ENCODE results near the gene CIAO2A. TPM values are rescaled to one million over a fixed set of nuclear protein-coding genes. Genes with fewer than 3 reads are reported as not detected.

CIAO2A gene
- polyA plus RNA-seq, 1 donor from 2014 or later = 156 TPM

DNA sequence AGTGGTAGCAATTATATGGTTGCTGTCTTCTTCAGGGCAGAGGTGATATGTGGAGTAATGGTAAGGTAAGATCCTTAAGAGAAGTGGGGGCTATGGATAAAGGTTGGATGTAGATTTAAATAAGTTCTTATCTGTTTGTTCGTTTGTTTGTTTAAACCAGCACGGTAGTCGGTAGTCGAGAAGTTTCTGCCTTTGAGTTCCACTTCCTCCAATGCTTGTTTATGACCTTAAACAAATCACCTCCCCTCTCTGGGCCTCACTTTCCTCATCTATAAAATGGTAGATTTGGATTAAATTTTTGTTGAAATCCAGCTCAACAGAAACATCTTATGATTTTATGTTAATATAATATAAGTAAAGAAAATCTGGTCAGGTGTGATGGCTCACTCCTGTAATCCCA is 59.1 kb downstream of the CIAO2A start:
- H3K27me3 ChIP-seq (ENCODE audit: insufficient read depth, low read depth, low read length) = no peaks in the 10 kb centered on the region
- no peak overlapping the region for H2AFZ ChIP-seq (ENCODE audit: low read depth, low read length)
- H3K9me2 ChIP-seq (ENCODE audit: insufficient read depth, low read length) = no peaks in the 10 kb centered on the region
- H3K27ac ChIP-seq (ENCODE audit: low read length) = no peak overlapping the region
- no peak overlapping the region for H3K4me3 ChIP-seq (ENCODE audit: low read length)
- no peaks in the 10 kb centered on the region for H3K79me2 ChIP-seq (replicated peaks; ENCODE audit: insufficient read depth, low read length)
- H3K4me2 ChIP-seq (ENCODE audit: low read length) = no peak overlapping the region
- no peaks in the 10 kb centered on the region for H3K9me3 ChIP-seq (ENCODE audit: low read length)
- H3F3A ChIP-seq (ENCODE audit: insufficient read depth, low read length, poor library complexity, severe bottlenecking) = no peaks in the 10 kb centered on the region
- H3K9ac ChIP-seq (ENCODE audit: low read length) = no peak overlapping the region
- H4K20me1 ChIP-seq (ENCODE audit: insufficient read depth) = no peaks in the 10 kb centered on the region
- no peak for TF ChIP-seq RAD21 (conservative IDR thresholded peaks at IDR 0.05)
- no peak for TF ChIP-seq MXI1 (conservative IDR thresholded peaks at IDR 0.05; ENCODE audit: poor library complexity, severe bottlenecking)
- no peak for TF ChIP-seq TAF1 (IDR thresholded peaks at IDR 0.05; ENCODE audit: low read depth)
- TF ChIP-seq POLR2AphosphoS5 (IDR thresholded peaks at IDR 0.05) = no peak
- no peak for TF ChIP-seq EZH2 (IDR thresholded peaks at IDR 0.05; ENCODE audit: borderline replicate concordance, insufficient read depth, low read length, poor library complexity, severe bottlenecking)
- no peak for TF ChIP-seq EP300 (conservative IDR thresholded peaks at IDR 0.05; ENCODE audit: poor library complexity, severe bottlenecking)
- TF ChIP-seq, protein P1, sequence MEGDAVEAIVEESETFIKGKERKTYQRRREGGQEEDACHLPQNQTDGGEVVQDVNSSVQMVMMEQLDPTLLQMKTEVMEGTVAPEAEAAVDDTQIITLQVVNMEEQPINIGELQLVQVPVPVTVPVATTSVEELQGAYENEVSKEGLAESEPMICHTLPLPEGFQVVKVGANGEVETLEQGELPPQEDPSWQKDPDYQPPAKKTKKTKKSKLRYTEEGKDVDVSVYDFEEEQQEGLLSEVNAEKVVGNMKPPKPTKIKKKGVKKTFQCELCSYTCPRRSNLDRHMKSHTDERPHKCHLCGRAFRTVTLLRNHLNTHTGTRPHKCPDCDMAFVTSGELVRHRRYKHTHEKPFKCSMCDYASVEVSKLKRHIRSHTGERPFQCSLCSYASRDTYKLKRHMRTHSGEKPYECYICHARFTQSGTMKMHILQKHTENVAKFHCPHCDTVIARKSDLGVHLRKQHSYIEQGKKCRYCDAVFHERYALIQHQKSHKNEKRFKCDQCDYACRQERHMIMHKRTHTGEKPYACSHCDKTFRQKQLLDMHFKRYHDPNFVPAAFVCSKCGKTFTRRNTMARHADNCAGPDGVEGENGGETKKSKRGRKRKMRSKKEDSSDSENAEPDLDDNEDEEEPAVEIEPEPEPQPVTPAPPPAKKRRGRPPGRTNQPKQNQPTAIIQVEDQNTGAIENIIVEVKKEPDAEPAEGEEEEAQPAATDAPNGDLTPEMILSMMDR (IDR thresholded peaks at IDR 0.05; ENCODE audit: poor library complexity, severe bottlenecking) = no peak
- TF ChIP-seq, protein P2, sequence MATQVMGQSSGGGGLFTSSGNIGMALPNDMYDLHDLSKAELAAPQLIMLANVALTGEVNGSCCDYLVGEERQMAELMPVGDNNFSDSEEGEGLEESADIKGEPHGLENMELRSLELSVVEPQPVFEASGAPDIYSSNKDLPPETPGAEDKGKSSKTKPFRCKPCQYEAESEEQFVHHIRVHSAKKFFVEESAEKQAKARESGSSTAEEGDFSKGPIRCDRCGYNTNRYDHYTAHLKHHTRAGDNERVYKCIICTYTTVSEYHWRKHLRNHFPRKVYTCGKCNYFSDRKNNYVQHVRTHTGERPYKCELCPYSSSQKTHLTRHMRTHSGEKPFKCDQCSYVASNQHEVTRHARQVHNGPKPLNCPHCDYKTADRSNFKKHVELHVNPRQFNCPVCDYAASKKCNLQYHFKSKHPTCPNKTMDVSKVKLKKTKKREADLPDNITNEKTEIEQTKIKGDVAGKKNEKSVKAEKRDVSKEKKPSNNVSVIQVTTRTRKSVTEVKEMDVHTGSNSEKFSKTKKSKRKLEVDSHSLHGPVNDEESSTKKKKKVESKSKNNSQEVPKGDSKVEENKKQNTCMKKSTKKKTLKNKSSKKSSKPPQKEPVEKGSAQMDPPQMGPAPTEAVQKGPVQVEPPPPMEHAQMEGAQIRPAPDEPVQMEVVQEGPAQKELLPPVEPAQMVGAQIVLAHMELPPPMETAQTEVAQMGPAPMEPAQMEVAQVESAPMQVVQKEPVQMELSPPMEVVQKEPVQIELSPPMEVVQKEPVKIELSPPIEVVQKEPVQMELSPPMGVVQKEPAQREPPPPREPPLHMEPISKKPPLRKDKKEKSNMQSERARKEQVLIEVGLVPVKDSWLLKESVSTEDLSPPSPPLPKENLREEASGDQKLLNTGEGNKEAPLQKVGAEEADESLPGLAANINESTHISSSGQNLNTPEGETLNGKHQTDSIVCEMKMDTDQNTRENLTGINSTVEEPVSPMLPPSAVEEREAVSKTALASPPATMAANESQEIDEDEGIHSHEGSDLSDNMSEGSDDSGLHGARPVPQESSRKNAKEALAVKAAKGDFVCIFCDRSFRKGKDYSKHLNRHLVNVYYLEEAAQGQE (IDR thresholded peaks at IDR 0.05; ENCODE audit: borderline replicate concordance) = no peak
- TF ChIP-seq SMC3 (conservative IDR thresholded peaks at IDR 0.05; ENCODE audit: poor library complexity) = no peak
- no peaks in the 10 kb centered on the region for H3K36me3 ChIP-seq (ENCODE audit: insufficient read depth, low read length)

DNA sequence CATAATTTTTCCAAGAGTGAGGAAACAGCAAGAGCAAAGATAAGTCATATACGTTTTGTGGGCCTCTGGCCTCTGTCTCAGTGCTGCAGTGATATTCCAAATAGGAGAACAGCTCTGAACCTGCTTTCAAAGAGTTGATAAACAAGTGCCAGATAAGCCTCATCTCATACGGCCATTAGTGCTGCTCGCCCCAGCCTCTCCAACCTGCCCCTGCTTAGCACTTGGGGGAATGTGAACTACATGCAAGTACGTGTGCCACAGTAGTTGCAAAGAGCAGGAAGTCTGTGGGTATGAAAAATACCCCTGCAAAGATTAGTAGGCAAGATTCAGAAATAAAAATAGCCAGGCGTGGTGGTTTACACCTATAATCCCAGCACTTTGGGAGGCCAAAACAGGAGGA is 61.3 kb downstream of the CIAO2A start:
- Histone ChIP-seq H3K9me2 (ENCODE audit: insufficient read depth, low read length) (no peaks in the 10 kb centered on the region), H3K79me2 (replicated peaks; ENCODE audit: insufficient read depth, low read length) (no peaks in the 10 kb centered on the region), H3K4me2 (ENCODE audit: low read length) (no peak overlapping the region), H3K9ac (ENCODE audit: low read length) (no peak overlapping the region), H3K27ac (ENCODE audit: low read length) (no peak overlapping the region), H2AFZ (ENCODE audit: low read depth, low read length) (no peak overlapping the region), H3K36me3 (ENCODE audit: insufficient read depth, low read length) (no peaks in the 10 kb centered on the region), H3K9me3 (ENCODE audit: low read length) (no peaks in the 10 kb centered on the region), H3K27me3 (ENCODE audit: insufficient read depth, low read depth, low read length) (no peaks in the 10 kb centered on the region), H4K20me1 (ENCODE audit: insufficient read depth) (no peaks in the 10 kb centered on the region), H3F3A (ENCODE audit: insufficient read depth, low read length, poor library complexity, severe bottlenecking) (no peaks in the 10 kb centered on the region), H3K4me3 (ENCODE audit: low read length) (no peak overlapping the region)
- TF ChIP-seq, protein P1 (IDR thresholded peaks at IDR 0.05; ENCODE audit: poor library complexity, severe bottlenecking) = no peak
- TF ChIP-seq, protein P2 (IDR thresholded peaks at IDR 0.05; ENCODE audit: borderline replicate concordance) = no peak
- TF ChIP-seq POLR2AphosphoS5 (IDR thresholded peaks at IDR 0.05) (no peak), EZH2 (IDR thresholded peaks at IDR 0.05; ENCODE audit: borderline replicate concordance, insufficient read depth, low read length, poor library complexity, severe bottlenecking) (no peak), MXI1 (conservative IDR thresholded peaks at IDR 0.05; ENCODE audit: poor library complexity, severe bottlenecking) (no peak), EP300 (conservative IDR thresholded peaks at IDR 0.05; ENCODE audit: poor library complexity, severe bottlenecking) (no peak), RAD21 (conservative IDR thresholded peaks at IDR 0.05) (no peak), SMC3 (conservative IDR thresholded peaks at IDR 0.05; ENCODE audit: poor library complexity) (no peak)

Measured in neural cell (in vitro differentiated cells).